GM18873 (cell line): Measurements from ENCODE around the gene ORC3.
"Not testable (repeated sequence)": the region's sequence is repeated elsewhere in the genome, so short reads cannot be mapped to it uniquely, and the experiment has no call there.

Experiments used
- ATAC-seq: cut with Tn5 transposase; IDR thresholded peaks from one replicate; pipeline ENCODE4 v1.9.1; 2021; ENCODE audit warnings: mild to moderate bottlenecking, moderate library complexity, moderate number of reproducible peaks; ENCODE audit not compliant: unreplicated experiment, low FRiP score

Gene ORC3

DNA sequence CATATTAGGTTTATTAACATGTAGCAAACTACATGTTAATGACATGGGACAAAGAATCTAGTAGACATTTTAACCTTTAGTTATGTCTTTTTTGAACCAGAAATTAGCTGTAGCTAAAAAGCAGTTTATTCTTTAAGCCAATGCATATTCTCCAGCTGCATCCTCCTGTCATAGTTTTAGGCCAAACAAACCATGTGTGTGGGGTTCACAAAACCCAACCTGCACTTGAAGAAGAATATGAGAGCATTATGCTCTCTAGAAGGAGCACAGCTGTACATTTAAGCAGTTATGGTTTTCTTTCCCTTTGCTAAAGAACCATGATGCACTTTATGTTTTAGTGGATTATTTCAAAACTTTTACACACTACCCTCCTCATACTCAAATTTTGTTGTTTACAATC, 65.9 kb downstream of the ORC3 start:
- ATAC-seq, result no peak

DNA sequence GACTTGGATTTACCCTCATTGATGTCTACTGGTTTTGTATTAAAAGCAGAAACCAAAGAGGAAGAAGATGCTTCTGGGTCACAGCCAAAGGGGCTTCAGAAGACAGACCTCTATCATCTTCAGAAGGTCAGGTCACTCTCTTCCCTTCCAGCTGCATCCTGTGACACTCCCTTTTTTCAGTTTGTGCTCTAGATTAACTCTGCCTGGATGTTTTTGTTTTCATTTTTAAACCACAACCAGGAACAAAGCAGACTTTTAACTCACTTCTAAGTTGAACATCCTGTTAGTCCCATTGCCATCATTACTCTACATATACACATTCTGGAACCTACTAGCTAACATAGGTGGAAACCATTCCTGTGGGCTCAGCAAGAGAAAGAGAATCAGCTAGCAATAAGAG, 66.9 kb downstream of the ORC3 start:
- peak; percentile 80 for ATAC-seq

DNA sequence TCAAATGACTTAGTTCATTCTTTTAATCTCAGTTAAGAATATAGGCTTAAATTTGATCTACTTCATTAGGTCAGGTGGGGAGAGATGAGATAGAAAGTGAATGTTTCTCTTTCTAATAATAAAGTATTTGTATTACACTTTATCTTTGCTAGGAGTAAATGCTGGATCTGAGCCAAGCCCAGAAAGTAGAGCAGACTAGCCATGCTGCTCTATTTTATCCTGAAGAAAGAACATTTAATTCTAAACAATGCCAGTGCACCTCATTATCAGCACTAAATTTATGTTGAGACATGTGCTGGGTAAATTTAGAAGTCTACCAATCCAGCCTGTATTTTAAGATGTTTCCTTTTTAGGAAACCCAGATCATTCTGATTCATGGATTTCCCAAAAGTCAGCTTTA, 68.6 kb downstream of the ORC3 start:
- ATAC-seq, result no peak

DNA sequence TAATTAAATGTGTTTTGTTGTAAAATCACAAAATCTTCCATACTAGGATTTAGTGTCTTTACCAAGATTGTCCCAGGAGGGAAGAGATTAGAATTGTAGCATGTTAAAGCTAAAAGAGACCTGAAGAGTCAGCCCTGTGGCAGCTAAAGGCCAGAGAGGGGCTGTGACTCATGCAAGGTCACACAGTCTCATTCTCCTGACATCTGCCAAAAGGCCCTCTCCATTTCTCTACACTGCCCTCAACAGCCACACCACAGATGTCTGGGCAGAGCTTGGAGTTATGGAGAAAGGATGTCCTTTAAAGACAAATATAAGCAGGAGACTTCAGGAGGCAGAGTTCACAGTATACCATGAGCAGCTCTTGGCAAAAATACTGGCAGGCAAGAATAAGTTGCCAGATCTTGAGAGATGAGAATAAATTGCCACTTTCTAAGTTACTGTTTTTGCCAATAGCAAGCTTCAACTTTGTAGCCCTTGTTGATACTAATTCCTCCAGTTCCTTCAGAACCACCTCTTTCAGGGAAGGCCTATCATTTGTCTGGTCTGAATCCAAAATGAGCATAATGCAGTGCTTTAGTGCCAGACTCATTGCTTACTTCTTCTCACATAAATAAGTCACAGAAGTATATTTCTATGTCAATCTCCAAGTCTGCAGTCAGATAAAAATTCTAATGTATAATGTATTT, 70.4 kb downstream of the ORC3 start:
- ATAC-seq, result no peak

DNA sequence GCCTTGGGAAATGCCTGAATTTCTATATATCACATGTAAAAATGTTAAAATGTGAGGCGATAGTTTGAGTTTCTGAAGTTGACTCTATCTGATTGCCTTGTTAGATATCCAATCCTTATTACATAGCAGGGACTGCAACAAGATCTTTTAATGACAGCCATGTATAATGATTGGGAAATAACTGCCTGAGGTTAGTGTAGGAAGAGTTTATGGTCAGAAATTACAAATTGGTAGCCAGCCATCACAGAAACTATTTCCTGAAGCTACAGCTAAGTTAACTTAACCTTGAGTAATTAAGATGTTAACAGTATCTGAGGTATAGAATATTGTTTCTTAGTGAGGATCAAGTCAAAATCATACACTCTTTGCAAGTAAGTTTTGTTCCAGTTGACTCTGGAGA, 71.1 kb downstream of the ORC3 start:
- no peak for ATAC-seq

DNA sequence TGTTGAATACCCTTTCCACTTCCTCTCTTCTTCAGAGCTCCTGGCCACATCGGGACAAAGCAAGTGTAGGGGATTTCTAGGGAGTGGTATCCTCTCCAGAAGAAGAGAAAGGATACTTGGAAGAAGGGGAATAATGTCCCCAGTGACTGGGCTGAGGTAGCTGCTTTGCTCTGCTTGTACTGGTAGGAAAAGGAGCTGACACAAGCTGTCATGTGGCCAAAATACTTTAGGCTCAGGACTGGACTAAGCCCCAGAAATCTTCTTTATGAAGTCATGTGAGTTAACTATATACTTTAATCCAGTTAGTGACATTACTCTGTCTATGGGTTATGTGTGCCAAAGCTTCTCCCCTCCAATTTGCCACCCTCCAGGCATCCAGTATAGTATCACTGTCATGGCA, 71.6 kb downstream of the ORC3 start:
- no peak for ATAC-seq

DNA sequence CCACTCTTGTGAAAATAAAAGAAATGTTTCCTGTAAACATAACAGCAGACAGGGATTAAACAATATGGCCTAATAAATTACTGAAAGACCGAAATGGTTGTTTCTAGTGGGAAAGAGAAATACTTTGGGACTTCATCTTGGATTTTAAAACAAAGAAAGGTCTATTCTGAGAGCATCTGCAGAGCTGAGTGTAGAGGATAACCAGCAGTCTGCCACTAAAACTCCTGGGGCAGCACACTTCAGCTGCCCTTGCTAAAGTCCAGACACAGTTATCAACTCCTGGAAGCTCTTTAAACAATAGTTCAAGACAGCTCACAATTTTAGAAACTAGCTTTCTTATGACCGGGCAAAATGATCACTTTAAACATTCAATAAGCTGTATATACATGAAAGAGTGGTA, 73.5 kb downstream of the ORC3 start:
- no peak for ATAC-seq

DNA sequence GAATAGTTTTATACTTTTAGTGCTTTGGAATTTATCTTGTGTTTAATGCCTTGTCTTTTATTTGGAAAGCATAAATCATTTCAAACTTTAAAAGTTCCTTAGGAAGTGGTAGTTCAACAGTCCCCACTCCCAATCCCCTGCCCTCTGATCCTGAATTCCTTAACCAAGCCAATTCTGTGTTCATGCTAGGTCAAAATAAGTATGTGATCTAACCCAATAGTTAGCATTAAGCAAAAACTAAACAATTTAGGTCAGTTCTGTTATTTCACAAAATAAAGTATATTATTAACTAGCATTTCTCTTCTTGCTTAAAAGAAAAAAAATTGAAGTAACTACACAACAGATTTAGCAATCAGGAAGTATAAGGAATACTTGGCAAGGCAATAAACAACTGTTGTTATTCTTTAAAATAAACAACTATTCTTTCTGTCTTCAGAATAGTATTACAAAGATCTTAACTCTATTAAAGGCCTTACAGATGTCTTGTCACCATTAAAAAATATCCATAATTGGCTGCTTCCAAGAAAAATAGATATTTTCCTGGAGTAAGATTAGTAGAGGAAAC, 75.1 kb downstream of the ORC3 start:
- no peak for ATAC-seq

DNA sequence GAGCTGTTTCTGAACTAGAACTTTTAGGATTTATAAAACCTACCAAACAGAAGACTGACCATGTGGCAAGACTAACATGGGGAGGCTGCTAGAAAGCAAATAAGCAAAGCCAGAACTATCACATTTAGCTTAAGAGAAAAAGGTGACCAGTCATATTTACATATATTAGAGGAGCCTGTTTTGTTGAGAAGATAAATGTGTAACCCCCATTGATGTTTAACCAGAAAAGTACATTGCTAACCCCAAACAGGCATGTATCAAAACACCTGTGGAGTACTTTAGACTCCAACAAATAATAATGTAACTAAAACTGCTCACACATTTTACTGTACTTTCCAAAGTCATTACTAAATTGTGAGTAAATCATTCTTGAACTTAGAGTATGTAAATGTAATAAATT, 77.1 kb downstream of the ORC3 start:
- no peak for ATAC-seq

DNA sequence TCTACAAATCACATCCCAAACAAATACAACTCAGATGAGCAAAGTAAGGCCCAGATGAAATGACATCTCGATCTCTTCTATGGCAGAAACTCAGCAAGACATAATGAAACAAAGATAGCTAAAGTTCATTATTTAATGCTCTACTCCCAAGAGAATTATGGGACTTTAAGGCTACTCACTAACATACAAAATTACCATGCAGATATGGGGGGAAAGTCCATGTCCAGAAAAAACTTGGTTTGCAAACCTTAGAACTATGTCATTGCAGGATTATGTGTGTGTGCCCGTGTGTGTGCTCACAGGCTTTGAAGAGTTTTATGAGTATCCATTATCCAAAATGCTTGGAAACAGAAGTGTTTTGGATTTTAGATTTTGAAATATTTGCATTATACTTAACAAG, 78.1 kb downstream of the ORC3 start:
- no peak for ATAC-seq

DNA sequence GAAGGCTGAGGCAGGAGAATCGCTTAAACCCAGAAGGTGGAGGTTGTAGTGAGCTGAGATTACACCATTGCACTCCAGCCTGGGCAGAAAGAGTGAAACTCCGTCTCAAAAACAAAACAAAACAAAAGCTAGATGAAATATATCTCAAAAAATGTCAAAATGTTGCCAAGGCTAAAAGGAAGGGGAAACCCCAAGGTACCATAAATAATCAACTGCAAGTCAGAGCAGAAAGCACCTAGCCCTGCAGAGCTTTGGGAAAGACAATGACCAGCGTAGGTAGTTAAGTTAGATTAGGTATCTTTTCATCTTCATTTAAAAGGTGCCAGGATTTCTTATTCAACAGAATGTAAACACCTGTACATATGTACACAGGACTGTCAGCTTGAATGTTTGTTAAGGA, 79.1 kb downstream of the ORC3 start:
- no peak for ATAC-seq

DNA sequence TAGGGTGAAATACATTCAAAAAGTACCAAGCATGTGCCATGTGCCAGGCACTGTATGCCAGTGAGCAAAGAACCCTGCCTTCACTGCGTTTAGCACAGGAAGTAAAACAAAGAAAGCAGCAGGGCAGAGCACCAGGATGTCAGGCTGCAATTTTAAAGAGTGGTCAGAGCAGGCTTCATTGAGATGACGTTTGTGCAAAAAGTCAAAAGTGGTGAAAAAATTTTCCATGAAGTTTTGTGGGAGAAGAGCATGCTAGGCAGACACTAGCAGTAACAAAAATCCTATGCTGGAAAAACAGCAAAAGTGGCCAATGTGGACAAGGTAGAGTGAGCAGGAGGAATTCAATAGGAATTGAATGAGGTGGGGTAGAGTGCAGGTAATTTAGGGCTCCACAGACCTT, 80.8 kb downstream of the ORC3 start:
- ATAC-seq, result no peak

DNA sequence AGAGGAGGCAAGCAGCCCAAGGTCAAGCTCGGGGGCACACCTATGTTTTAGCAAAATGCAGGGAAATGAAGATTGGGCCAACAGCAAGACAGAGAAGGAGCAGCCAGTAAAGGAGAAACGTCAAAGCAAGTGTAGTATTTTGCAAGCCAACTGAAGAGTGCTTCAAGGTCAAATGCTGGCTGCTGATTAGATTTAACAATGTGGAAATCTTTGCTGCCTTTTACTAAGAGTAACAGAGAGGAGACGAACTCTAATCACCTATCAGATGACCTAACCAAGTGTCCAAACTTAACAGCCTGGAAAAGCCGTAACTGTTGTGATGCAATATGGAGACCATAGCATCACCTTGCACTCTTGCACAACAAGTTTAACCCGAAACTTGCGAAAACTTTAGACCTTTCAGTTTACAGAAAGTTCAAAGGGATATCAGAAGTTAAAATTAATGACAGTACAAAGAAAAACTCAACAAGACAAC, 81.7 kb downstream of the ORC3 start:
- no peak for ATAC-seq

DNA sequence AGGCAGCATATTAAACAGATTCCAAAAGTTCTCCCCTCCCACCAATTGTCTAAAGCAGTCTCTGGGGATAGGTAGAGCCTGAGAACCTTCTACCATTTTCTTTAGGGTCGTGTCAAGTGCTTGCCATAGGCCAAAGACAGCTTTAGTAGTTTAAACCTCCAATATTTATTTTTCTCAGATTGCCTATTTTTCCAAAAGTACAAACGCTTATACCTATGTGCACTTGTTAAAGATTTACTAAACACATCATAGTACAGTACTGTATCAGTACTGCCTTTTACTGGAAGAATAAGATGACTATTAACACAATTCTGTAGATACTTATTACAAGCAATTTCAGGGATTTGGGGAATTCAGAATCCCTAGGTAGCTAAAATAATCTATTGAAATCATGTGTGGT, 82.7 kb downstream of the ORC3 start:
- no peak for ATAC-seq

DNA sequence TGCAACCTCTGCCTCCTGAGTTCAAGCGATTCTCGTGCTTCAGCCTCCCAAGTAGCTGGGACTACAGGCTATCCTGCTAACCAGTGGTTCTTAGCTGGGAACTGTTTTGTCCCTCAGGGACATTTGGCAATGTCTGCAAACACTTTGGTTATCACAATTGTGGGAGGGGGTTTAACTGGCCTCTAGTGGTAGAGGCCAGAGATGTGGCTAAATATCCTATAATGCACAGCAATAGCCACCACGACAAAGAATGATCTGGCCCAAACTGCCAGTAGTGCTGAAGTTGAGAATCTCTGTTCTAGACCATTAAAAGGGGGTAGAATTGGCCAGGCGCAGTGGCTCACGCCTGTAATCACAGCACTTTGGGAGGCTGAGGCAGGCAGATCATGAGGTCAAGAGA, 83.3 kb downstream of the ORC3 start:
- no peak for ATAC-seq

DNA sequence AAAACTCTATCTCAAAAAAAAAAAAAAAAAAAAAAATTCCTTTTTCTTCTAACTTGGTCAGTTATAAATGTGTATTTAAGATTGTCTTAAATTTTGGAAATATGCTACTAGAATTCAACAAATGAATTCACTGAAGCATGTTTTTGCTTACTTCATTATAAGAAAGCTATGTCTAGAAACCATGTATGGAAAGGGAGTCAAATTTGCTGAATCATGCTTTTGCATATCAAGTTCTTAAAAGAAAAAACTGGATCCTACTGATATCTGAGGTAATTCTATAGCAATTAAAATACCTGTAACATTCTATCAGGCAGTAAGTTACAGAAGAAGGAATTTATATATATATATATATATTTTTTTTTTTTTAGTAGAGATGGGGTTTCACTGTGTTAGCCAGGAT, 84.4 kb downstream of the ORC3 start:
- no peak for ATAC-seq

DNA sequence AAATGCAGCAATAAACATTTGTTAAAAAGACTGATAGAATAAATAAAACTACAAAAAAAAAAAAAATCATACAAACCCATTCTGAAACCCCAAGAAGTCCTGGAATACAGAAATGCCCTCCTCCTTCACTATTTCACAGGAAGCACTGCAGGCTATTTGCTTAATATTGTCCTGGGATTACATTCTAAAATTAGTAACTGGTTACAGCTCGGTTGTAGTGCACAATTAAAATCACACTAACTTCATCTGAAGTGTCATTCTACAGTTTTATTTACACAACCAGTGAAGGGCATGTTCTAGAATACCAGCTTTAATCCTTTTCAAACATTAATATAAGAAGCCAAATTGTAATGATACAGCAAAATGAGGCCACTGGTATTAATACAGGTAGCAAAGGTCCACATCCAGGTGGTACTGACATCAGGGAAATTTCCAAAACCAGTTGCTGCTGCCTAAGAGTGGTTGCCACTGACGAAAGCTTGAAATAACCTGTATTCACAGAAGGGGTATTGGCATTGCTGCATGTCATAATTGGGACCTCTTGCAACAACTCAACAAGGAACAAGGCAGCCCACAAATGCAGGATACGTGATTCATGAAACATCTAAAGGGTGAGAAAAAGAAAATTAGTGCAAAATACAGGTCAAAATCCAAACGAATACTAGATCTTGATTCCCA, 85.2 kb downstream of the ORC3 start:
- ATAC-seq, result no peak

DNA sequence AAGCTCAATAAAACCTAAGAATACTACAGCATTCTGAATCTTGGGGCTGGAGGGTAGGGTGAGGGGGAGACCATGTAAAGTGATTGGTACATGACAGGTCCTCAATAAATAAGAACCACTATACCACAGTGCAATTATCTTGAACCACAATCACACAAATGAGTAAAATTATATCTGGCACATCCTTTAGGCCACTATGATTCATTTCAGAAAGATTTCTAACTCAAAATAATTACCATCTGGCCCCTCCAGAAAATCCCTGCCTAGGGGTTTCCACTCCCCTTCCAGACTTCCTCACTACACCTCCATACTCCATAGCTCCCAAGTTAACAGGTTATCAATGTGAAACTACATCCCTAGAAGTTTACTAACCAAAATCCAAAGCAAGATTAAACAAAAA, 92.4 kb downstream of the ORC3 start:
- ATAC-seq, result no peak

DNA sequence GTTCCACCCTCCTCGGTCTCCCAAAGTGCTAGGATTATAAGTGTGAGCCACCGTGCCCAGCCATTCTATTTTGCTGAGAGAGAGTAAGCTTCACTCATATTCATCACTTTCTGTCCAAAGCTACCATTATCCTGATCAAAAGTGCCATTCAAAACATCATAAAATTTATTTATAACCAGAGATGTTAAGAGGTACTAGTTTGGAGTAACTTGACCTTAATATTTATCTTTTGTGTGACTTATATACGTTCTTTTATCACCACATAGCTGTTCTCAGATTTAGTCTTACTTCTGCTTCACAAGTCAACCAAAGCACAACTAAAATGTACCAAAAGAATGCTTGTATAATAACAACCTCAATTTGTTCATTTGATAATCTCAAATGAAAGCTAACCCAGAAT, 94.0 kb downstream of the ORC3 start:
- ATAC-seq, result no peak

DNA sequence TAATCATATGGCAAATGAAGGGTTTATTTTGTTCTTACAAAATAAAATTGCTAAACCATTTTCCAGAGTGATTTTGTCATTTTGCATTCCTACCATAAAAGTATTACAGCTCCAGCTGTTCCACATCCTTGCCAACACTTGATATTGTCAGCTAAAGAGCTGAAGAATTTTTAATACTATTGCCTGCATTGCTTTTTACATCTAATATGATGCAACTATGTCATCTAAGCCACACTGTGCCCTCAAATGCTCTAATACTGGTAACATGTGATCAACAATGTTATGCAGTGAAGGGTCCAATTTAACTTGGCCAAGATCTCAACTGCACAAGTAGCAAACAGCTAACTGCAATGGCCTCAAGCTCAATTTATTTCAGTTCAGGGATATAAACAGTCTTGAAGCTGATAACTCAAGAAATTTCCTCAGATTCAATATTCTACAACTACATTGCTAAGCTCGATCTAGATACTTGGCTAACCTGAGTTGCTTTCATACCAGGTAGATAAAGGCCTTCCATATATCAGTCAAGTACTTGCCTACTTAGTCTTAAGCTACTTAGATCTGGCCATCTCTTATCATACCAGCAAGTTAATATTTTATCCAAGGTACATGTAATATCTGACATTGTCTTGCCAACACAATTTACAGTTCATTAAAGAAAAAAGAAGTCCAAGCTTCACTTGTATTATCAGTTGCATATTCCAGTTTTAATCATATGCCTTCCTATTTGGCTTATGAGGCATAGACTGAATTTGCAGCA, 95.1 kb downstream of the ORC3 start:
- no peak for ATAC-seq

DNA sequence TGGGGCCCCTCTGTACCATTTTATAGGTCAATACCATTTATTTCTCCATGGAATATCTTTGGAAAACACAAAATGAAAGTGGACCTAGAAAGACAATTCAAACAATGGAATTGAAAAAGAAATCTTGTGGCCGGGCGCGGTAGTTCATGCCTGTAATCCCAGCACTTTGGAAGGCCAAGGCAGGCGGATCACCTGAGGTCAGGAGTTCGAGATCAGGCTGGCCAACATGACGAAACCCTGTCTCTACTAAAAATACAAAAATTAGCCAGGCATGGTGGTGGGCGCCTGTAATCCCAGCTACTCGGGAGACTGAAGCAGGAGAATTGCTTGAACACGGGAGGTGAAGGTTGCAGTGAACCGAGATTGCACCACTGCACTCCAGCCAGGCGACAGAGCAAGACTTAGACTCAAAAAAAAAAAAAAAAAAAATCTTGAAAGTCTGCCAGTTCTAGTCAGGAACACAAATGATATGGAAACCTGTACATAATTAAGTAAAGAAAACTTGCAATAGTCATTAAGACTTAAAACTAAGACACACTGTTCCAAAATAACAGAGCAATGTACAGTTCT, 96.8 kb downstream of the ORC3 start:
- not testable (repeated sequence) for ATAC-seq
